Left ventricle myocardium inferior (tissue), 1 donor: Measurements from ENCODE around the gene RAD51B. TPM values are rescaled to one million over a fixed set of nuclear protein-coding genes. Genes with fewer than 3 reads are reported as not detected.

Experiments
- DNase-seq: peaks from one replicate; pipeline ENCODE4 v3.0.0-alpha.2; 2020
- H3K27ac ChIP-seq: fragments of 200-600 bp; replicated peaks from 2 replicates; pipeline ENCODE4 v1.8.0; 2021
- H3K27me3 ChIP-seq: fragments of 200-600 bp; 2 replicates; pipeline ENCODE4 v1.8.0; 2021; ENCODE audit warnings: low read depth
- H3K36me3 ChIP-seq: fragments of 200-600 bp; 2 replicates; pipeline ENCODE4 v1.8.0; 2021
- H3K4me1 ChIP-seq: fragments of 200-600 bp; 2 replicates; pipeline ENCODE4 v1.8.0; 2021
- H3K4me3 ChIP-seq: fragments of 200-600 bp; 2 replicates; pipeline ENCODE4 v1.8.0; 2021; ENCODE audit warnings: mild to moderate bottlenecking, moderate library complexity
- H3K9me3 ChIP-seq: fragments of 200-600 bp; replicated peaks from 2 replicates; pipeline ENCODE4 v1.8.0; 2021
- intact Hi-C: fragments of 100-400 bp; cut with micrococcal nuclease; formaldehyde crosslinking; loops from one replicate; pipeline ENCODE4 v1.11.0; 2022
- total RNA-seq: library from RNA; stranded (reverse); fragmentation: NEBNext Ultra II Directional; extraction: Animal tissue kit (Norgen Biotek cat#: 25700); gene quantifications from one replicate; pipeline ENCODE4 v1.2.1, GENCODE V29; 2021
- TF ChIP-seq, protein P1 (sequence below): fragments of 200-600 bp; IDR thresholded peaks from 2 replicates; pipeline ENCODE4 v1.8.0; 2021; ENCODE audit warnings: antibody characterized with exemption, mild to moderate bottlenecking, borderline replicate concordance
- donor health status: DM: no; HTN: yes; CAD: no; lungs with severe emphysema.

The RAD51B gene
- total RNA-seq, 1 donor from 2014 or later = 2.4 TPM

DNA sequence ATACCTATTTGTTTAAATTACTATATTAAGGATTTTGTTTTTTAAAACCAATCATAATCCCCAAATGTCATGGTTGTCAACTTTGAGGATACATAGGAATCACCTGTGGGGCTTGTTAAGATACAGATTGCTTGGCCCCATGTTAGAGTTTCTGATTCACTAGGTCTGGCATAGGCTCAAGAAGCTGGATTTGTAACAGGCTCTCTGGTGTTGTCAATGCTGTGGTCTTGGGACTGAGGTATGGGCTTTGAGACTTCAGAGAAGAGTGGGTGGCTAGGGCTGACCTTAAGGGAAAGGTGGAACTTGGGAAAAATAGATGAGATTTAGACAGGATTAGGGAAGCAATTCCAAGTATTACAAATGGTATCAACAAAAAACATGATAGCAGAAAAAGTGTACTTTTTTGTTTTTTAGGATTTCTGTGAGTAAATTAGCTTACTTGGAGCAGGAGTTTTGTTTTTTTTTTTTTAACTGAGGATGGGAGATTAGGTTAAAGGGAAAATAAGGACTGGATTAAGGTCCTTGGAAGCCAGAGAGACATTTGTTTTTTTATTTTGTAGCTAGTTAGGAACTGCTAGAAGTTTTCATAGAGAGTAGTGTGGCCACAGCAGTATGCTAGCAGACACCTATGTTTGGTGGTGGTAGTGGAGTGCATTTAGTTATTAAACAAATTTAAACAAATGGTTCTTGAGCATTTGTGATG is 88.6 kb downstream of the RAD51B start:
- intact Hi-C loops = no loop called here
- Histone ChIP-seq H3K4me1 (no peaks in the 10 kb centered on the region), H3K27ac (no peak overlapping the region), H3K4me3 (no peak overlapping the region), H3K36me3 (no peaks in the 10 kb centered on the region), H3K9me3 (peaks cover 12% of the 10 kb centered on the region), H3K27me3 (no peaks in the 10 kb centered on the region)
- TF ChIP-seq, protein P1, sequence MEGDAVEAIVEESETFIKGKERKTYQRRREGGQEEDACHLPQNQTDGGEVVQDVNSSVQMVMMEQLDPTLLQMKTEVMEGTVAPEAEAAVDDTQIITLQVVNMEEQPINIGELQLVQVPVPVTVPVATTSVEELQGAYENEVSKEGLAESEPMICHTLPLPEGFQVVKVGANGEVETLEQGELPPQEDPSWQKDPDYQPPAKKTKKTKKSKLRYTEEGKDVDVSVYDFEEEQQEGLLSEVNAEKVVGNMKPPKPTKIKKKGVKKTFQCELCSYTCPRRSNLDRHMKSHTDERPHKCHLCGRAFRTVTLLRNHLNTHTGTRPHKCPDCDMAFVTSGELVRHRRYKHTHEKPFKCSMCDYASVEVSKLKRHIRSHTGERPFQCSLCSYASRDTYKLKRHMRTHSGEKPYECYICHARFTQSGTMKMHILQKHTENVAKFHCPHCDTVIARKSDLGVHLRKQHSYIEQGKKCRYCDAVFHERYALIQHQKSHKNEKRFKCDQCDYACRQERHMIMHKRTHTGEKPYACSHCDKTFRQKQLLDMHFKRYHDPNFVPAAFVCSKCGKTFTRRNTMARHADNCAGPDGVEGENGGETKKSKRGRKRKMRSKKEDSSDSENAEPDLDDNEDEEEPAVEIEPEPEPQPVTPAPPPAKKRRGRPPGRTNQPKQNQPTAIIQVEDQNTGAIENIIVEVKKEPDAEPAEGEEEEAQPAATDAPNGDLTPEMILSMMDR = no peak
- no peak for DNase-seq

DNA sequence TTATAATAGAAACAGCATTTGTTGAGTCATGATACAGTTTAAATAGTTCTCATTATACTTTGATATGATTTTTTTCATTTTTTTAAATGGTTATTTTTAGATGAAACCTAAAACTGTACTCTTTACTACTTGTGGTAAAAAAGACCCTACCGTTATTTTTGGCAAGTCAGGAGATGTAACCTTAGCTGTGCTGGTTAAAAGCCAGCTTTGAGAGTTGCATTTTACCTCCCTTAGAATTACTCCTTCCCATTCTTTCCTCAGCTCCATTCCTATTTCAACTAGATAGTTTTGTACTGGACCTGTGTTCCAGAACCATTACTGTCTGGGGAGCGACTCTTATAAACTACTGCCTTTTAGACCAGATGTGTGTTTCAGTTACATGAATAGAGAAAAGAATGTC is 92.0 kb downstream of the RAD51B start:
- intact Hi-C loops = no loop called here
- H3K4me3 ChIP-seq = no peak overlapping the region
- TF ChIP-seq, protein P1 = no peak
- H3K9me3 ChIP-seq = no peaks in the 10 kb centered on the region
- no peaks in the 10 kb centered on the region for H3K4me1 ChIP-seq
- no peak for DNase-seq
- H3K27me3 ChIP-seq = no peaks in the 10 kb centered on the region
- H3K27ac ChIP-seq = no peak overlapping the region
- H3K36me3 ChIP-seq = no peaks in the 10 kb centered on the region

DNA sequence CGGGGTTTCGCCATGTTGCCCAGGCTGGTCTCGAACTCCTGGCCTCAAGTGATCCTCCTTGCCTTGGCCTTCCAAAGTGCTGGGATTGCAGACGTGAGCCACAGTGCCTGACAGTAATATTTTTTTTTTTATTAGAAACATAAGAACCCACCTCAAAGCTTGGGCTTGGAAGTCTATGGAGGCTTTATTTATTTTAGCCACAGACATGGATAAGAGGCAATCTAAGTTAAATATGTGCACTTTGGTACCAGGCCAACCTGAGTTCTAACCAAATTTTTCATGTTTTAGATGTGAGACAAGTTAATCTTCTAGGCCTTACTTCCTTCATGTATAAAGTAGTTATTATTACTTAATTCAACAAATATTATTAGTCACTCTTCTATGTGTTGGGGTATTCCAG is 96.9 kb downstream of the RAD51B start:
- Histone ChIP-seq H3K27me3 (no peaks in the 10 kb centered on the region), H3K36me3 (no peaks in the 10 kb centered on the region), H3K4me3 (no peak overlapping the region), H3K9me3 (no peaks in the 10 kb centered on the region), H3K4me1 (no peaks in the 10 kb centered on the region), H3K27ac (no peak overlapping the region)
- no peak for DNase-seq
- intact Hi-C loops = no loop called here
- TF ChIP-seq, protein P1 = no peak

DNA sequence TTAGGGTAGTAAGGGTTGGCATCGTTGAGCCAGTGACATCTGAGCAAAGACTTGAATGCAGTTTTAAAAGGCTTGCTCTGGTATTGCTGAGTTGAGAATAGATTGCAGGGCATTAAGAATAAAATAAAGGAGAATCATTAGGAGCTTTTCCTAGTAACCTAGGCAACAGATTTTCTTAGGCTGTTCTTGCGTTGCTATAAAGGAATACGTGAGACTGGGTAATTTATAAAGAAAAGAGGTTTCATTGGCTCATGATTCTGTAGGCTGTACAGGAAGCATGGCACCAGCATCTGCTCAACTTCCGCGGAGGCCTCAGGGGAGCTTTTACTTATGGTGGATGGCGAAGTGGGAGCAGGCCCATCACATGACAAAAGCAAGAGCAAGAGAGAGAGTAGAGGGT is 97.4 kb downstream of the RAD51B start:
- Histone ChIP-seq H3K4me1 (no peaks in the 10 kb centered on the region), H3K27me3 (no peaks in the 10 kb centered on the region), H3K4me3 (no peak overlapping the region), H3K36me3 (no peaks in the 10 kb centered on the region), H3K27ac (no peak overlapping the region), H3K9me3 (no peaks in the 10 kb centered on the region)
- TF ChIP-seq, protein P1 = no peak
- DNase-seq = no peak
- intact Hi-C loops = no loop called here

DNA sequence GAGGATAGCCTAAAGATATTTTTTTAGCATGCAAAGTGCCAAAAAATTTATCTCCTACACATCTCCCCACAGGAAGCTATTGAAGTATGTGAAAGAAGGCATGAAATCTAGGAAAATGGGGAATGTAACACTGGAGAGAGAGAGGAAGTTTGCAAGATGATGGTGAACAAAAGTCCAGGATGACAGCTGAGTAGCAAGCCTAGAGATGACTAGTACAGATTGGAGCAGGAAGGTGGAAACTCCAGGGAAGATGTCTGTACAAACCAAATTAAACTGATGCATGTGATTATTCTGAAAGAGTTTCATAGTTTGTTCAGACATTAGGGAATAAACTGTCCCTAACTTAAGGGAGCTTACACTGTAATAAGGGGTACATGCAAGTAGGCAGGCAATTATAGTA is 99.3 kb downstream of the RAD51B start:
- Histone ChIP-seq H3K4me1 (no peaks in the 10 kb centered on the region), H3K4me3 (no peak overlapping the region), H3K27ac (no peak overlapping the region), H3K36me3 (no peaks in the 10 kb centered on the region), H3K27me3 (no peaks in the 10 kb centered on the region), H3K9me3 (no peaks in the 10 kb centered on the region)
- no peak for DNase-seq
- intact Hi-C loops = no loop called here
- TF ChIP-seq, protein P1 = no peak
